ENCODE results near the gene ZDHHC3.

Gene ZDHHC3

GRCh38 chr3:44976002-44976815, at the start of gene ZDHHC3, which contains the start of gene EXOSC7:
Gene ZDHHC3, minus strand, starts transcription at chr3:44976174. Its CDS starts 16,738 bp downstream, at chr3:44959436.
Gene EXOSC7, plus strand, starts transcription at chr3:44976244. Its CDS starts 34 bp downstream, at chr3:44976278.
- Histone ChIP-seq H3K36me3 (ENCODE audit: control insufficient read depth, insufficient read depth, low read length) (peaks cover 5% of the 10 kb centered on the region; the same call in 1 of the 2 replicates), H3K9ac (ENCODE audit: low read length) (peak within 1 kb of the TSS; percentile 96), H3K9me3 (ENCODE audit: control insufficient read depth, insufficient read depth, low read depth, low read length) (no peaks in the 10 kb centered on the region), H3K27me3 (ENCODE audit: control insufficient read depth, insufficient read depth, low read length) (no peaks in the 10 kb centered on the region), H3K27ac (ENCODE audit: low read depth, low read length) (peak within 1 kb of the TSS; percentile 96), H3K4me1 (ENCODE audit: control insufficient read depth, insufficient read depth, low read length) (peaks cover 9% of the 10 kb centered on the region; the same call in 1 of the 2 replicates), H3K4me3 (ENCODE audit: low read depth, low read length) (peak within 1 kb of the TSS; percentile 99)

GRCh38 chr3:45024542-45025255, 48.7 kb upstream of the ZDHHC3 start:
- H3K36me3 ChIP-seq (ENCODE audit: control insufficient read depth, insufficient read depth, low read length): no peaks in the 10 kb centered on the region
- no peaks in the 10 kb centered on the region; the same call in 1 of the 2 replicates for H3K4me1 ChIP-seq (ENCODE audit: control insufficient read depth, insufficient read depth, low read length)
- H3K9ac ChIP-seq (ENCODE audit: low read length): no peak overlapping the region
- H3K9me3 ChIP-seq (ENCODE audit: control insufficient read depth, insufficient read depth, low read depth, low read length): no peaks in the 10 kb centered on the region
- no peaks in the 10 kb centered on the region for H3K27me3 ChIP-seq (ENCODE audit: control insufficient read depth, insufficient read depth, low read length)
- H3K4me3 ChIP-seq (ENCODE audit: low read depth, low read length): no peak overlapping the region
- H3K27ac ChIP-seq (ENCODE audit: low read depth, low read length): no peak overlapping the region

- Histone ChIP-seq H3K4me3 (ENCODE audit: low read depth, low read length) (no peak overlapping the region), H3K36me3 (ENCODE audit: control insufficient read depth, insufficient read depth, low read length) (no peaks in the 10 kb centered on the region), H3K9me3 (ENCODE audit: control insufficient read depth, insufficient read depth, low read depth, low read length) (no peaks in the 10 kb centered on the region), H3K4me1 (ENCODE audit: control insufficient read depth, insufficient read depth, low read length) (no peaks in the 10 kb centered on the region; the same call in 1 of the 2 replicates), H3K9ac (ENCODE audit: low read length) (no peak overlapping the region), H3K27me3 (ENCODE audit: control insufficient read depth, insufficient read depth, low read length) (no peaks in the 10 kb centered on the region), H3K27ac (ENCODE audit: low read depth, low read length) (no peak overlapping the region)
Observed at GRCh38 chr3:45023675-45024074, 47.7 kb upstream of the ZDHHC3 start.

GRCh38 chr3:45021524-45022297, 45.7 kb upstream of the ZDHHC3 start:
- Histone ChIP-seq H3K9ac (ENCODE audit: low read length) (no peak overlapping the region), H3K27me3 (ENCODE audit: control insufficient read depth, insufficient read depth, low read length) (no peaks in the 10 kb centered on the region), H3K9me3 (ENCODE audit: control insufficient read depth, insufficient read depth, low read depth, low read length) (no peaks in the 10 kb centered on the region), H3K27ac (ENCODE audit: low read depth, low read length) (no peak overlapping the region), H3K36me3 (ENCODE audit: control insufficient read depth, insufficient read depth, low read length) (no peaks in the 10 kb centered on the region), H3K4me3 (ENCODE audit: low read depth, low read length) (no peak overlapping the region), H3K4me1 (ENCODE audit: control insufficient read depth, insufficient read depth, low read length) (peaks cover 5% of the 10 kb centered on the region; the same call in 1 of the 2 replicates)

- H3K9ac ChIP-seq (ENCODE audit: low read length): no peak overlapping the region
- no peaks in the 10 kb centered on the region for H3K27me3 ChIP-seq (ENCODE audit: control insufficient read depth, insufficient read depth, low read length)
- no peak overlapping the region for H3K27ac ChIP-seq (ENCODE audit: low read depth, low read length)
- no peak overlapping the region for H3K4me3 ChIP-seq (ENCODE audit: low read depth, low read length)
- H3K4me1 ChIP-seq (ENCODE audit: control insufficient read depth, insufficient read depth, low read length): peaks cover 16% of the 10 kb centered on the region
- H3K36me3 ChIP-seq (ENCODE audit: control insufficient read depth, insufficient read depth, low read length): no peaks in the 10 kb centered on the region
- H3K9me3 ChIP-seq (ENCODE audit: control insufficient read depth, insufficient read depth, low read depth, low read length): no peaks in the 10 kb centered on the region
Observed at GRCh38 chr3:45020534-45020933, 44.6 kb upstream of the ZDHHC3 start.

GRCh38 chr3:45017821-45018220, 41.8 kb upstream of the ZDHHC3 start:
- Histone ChIP-seq H3K9me3 (ENCODE audit: control insufficient read depth, insufficient read depth, low read depth, low read length) (no peaks in the 10 kb centered on the region), H3K36me3 (ENCODE audit: control insufficient read depth, insufficient read depth, low read length) (peaks cover 17% of the 10 kb centered on the region), H3K27me3 (ENCODE audit: control insufficient read depth, insufficient read depth, low read length) (no peaks in the 10 kb centered on the region), H3K27ac (ENCODE audit: low read depth, low read length) (no peak overlapping the region), H3K9ac (ENCODE audit: low read length) (no peak overlapping the region), H3K4me1 (ENCODE audit: control insufficient read depth, insufficient read depth, low read length) (peaks cover 18% of the 10 kb centered on the region), H3K4me3 (ENCODE audit: low read depth, low read length) (no peak overlapping the region)

GRCh38 chr3:45016916-45017315, 40.9 kb upstream of the ZDHHC3 start:
- no peaks in the 10 kb centered on the region for H3K27me3 ChIP-seq (ENCODE audit: control insufficient read depth, insufficient read depth, low read length)
- H3K9me3 ChIP-seq (ENCODE audit: control insufficient read depth, insufficient read depth, low read depth, low read length): no peaks in the 10 kb centered on the region
- H3K4me3 ChIP-seq (ENCODE audit: low read depth, low read length): no peak overlapping the region
- H3K27ac ChIP-seq (ENCODE audit: low read depth, low read length): no peak overlapping the region
- H3K36me3 ChIP-seq (ENCODE audit: control insufficient read depth, insufficient read depth, low read length): peaks cover 26% of the 10 kb centered on the region
- peaks cover 18% of the 10 kb centered on the region for H3K4me1 ChIP-seq (ENCODE audit: control insufficient read depth, insufficient read depth, low read length)
- H3K9ac ChIP-seq (ENCODE audit: low read length): no peak overlapping the region

- no peak overlapping the region for H3K27ac ChIP-seq (ENCODE audit: low read depth, low read length)
Observed at GRCh38 chr3:45012577-45012976, 36.6 kb upstream of the ZDHHC3 start.

GRCh38 chr3:45011756-45012508, 36.0 kb upstream of the ZDHHC3 start:
- Histone ChIP-seq H3K36me3 (ENCODE audit: control insufficient read depth, insufficient read depth, low read length) (peaks cover 69% of the 10 kb centered on the region), H3K27ac (ENCODE audit: low read depth, low read length) (peak overlapping the region; percentile 31; the same call in 1 of the 2 replicates), H3K9ac (ENCODE audit: low read length) (peak overlapping the region; percentile 1), H3K9me3 (ENCODE audit: control insufficient read depth, insufficient read depth, low read depth, low read length) (no peaks in the 10 kb centered on the region), H3K4me3 (ENCODE audit: low read depth, low read length) (no peak overlapping the region), H3K27me3 (ENCODE audit: control insufficient read depth, insufficient read depth, low read length) (no peaks in the 10 kb centered on the region), H3K4me1 (ENCODE audit: control insufficient read depth, insufficient read depth, low read length) (peaks cover 15% of the 10 kb centered on the region)

More at GRCh38 chr3:45012577-45012976, 36.6 kb upstream of the ZDHHC3 start:
- no peaks in the 10 kb centered on the region for H3K27me3 ChIP-seq (ENCODE audit: control insufficient read depth, insufficient read depth, low read length)
- H3K9ac ChIP-seq (ENCODE audit: low read length): no peak overlapping the region
- peaks cover 63% of the 10 kb centered on the region for H3K36me3 ChIP-seq (ENCODE audit: control insufficient read depth, insufficient read depth, low read length)
- H3K4me3 ChIP-seq (ENCODE audit: low read depth, low read length): no peak overlapping the region
- peaks cover 18% of the 10 kb centered on the region for H3K4me1 ChIP-seq (ENCODE audit: control insufficient read depth, insufficient read depth, low read length)
- no peaks in the 10 kb centered on the region for H3K9me3 ChIP-seq (ENCODE audit: control insufficient read depth, insufficient read depth, low read depth, low read length)

GRCh38 chr3:45010811-45011333, 34.9 kb upstream of the ZDHHC3 start:
- Histone ChIP-seq H3K36me3 (ENCODE audit: control insufficient read depth, insufficient read depth, low read length) (peaks cover 72% of the 10 kb centered on the region), H3K4me3 (ENCODE audit: low read depth, low read length) (no peak overlapping the region), H3K4me1 (ENCODE audit: control insufficient read depth, insufficient read depth, low read length) (peaks cover 5% of the 10 kb centered on the region), H3K27ac (ENCODE audit: low read depth, low read length) (peak overlapping the region; percentile 31; the same call in 1 of the 2 replicates), H3K27me3 (ENCODE audit: control insufficient read depth, insufficient read depth, low read length) (no peaks in the 10 kb centered on the region), H3K9ac (ENCODE audit: low read length) (no peak overlapping the region), H3K9me3 (ENCODE audit: control insufficient read depth, insufficient read depth, low read depth, low read length) (no peaks in the 10 kb centered on the region)
